IPS DF 4.7 (cell line): ENCODE results near the gene GH1.
"Not testable (repeated sequence)": the region's sequence is repeated elsewhere in the genome, so short reads cannot be mapped to it uniquely, and the experiment has no call there.

Experiments used
- DNase-seq: peaks from one replicate; pipeline ENCODE4 v3.0.0-alpha.2; 2013; ENCODE audit warnings: low spot score; ENCODE audit errors: extremely low read depth

Gene GH1

GRCh38 chr17:63926164-63926563 lies 7.5 kb upstream of the GH1 start:
- no peak for DNase-seq

GRCh38 chr17:63925615-63926014 lies 7.0 kb upstream of the GH1 start:
- DNase-seq = no peak

GRCh38 chr17:63922402-63922801 lies 3.8 kb upstream of the GH1 start:
- not testable (repeated sequence) for DNase-seq

- DNase-seq = not testable (repeated sequence)
These were observed 2.1 kb upstream of the GH1 start for GRCh38 chr17:63920779-63921178.

- not testable (repeated sequence) for DNase-seq
These were observed 1.4 kb upstream of the GH1 start for GRCh38 chr17:63920050-63920449.

- DNase-seq = no peak
These were observed 678 bp upstream of the GH1 start for GRCh38 chr17:63919311-63919723.

- no peak for DNase-seq
These were observed 334 bp downstream of the GH1 start for GRCh38 chr17:63918305-63918704.

- no peak for DNase-seq
These were observed 993 bp downstream of the GH1 start for GRCh38 chr17:63917646-63918045.

- not testable (repeated sequence) for DNase-seq
These were observed 1.4 kb downstream of the GH1 start for GRCh38 chr17:63917206-63917605.

- no peak for DNase-seq
These were observed 2.0 kb downstream of the GH1 start for GRCh38 chr17:63916566-63917185.

GRCh38 chr17:63915753-63916152 lies 2.9 kb downstream of the GH1 start:
- DNase-seq = not testable (repeated sequence)

- DNase-seq = no peak
These were observed 4.2 kb downstream of the GH1 start for GRCh38 chr17:63914471-63914870.

GRCh38 chr17:63911657-63912100 lies 7.0 kb downstream of the GH1 start:
- DNase-seq = no peak

- DNase-seq = no peak
These were observed 7.5 kb downstream of the GH1 start, which contains the start of gene CSHL1 for GRCh38 chr17:63911041-63911635. CSHL1 (minus strand) TSS chr17:63911258; CDS start chr17:63911196, 62 bp downstream.

- DNase-seq = no peak
These were observed 8.5 kb downstream of the GH1 start for GRCh38 chr17:63910096-63910495.

- DNase-seq = not testable (repeated sequence)
These were observed 9.1 kb downstream of the GH1 start for GRCh38 chr17:63909586-63909985.

GRCh38 chr17:63907161-63907778 lies 11.4 kb downstream of the GH1 start:
- not testable (repeated sequence) for DNase-seq

GRCh38 chr17:63904796-63905195 lies 13.8 kb downstream of the GH1 start:
- not testable (repeated sequence) for DNase-seq

GRCh38 chr17:63903787-63904201 lies 14.8 kb downstream of the GH1 start:
- DNase-seq = not testable (repeated sequence)

GRCh38 chr17:63901971-63902370 lies 16.7 kb downstream of the GH1 start:
- DNase-seq = not testable (repeated sequence)

- not testable (repeated sequence) for DNase-seq
These were observed 19.5 kb downstream of the GH1 start for GRCh38 chr17:63898899-63899798.
